K562 (cell line): ENCODE data around the gene PRKAR1B. TPM values are rescaled to one million over a fixed set of nuclear protein-coding genes. Genes with fewer than 3 reads are reported as not detected.
A peak's percentile ranks its signal among the peaks of the same experiment; 100 is the strongest.

Experiments
- AFF4 ChIP-seq: sonication (generic); formaldehyde crosslinking; IDR thresholded peaks from 2 replicates; pipeline ENCODE4 v1.8.0; 2023; ENCODE audit warnings: mild to moderate bottlenecking, missing genetic modification reagents
- ASH1L ChIP-seq: fragments of 450-650 bp; IDR thresholded peaks from 2 replicates; pipeline ENCODE4 v1.6.1; 2018; ENCODE audit warnings: borderline replicate concordance, mild to moderate bottlenecking, low read depth; ENCODE audit not compliant: partially characterized antibody
- POLR2B ChIP-seq: fragments of 450-650 bp; IDR thresholded peaks from 2 replicates; pipeline ENCODE4 v1.6.1; 2018; ENCODE audit warnings: low read depth; ENCODE audit not compliant: partially characterized antibody
- PTBP1 ChIP-seq: fragments of 200-400 bp; formaldehyde crosslinking; IDR thresholded peaks from 2 replicates; pipeline ENCODE4 v1.6.1; 2017; ENCODE audit warnings: low read depth, low read length
- RAD21 ChIP-seq, 2 experiments: fragments of 250-450 bp in 1 of 2; fragments of 450-650 bp in 1 of 2; sonication (Bioruptor Pico) in 1 of 2; formaldehyde crosslinking in 1 of 2; IDR thresholded peaks in 1 of 2; conservative IDR thresholded peaks in 1 of 2; 2 replicates each; pipeline versions ENCODE4 v1.4.0 to v1.8.0; 2020 to 2022; ENCODE audit warnings: mild to moderate bottlenecking in 2 of 2, moderate library complexity in 1 of 2
- polyA plus RNA-seq, 8 experiments: library from polyadenylated mRNA; depleted of rRNA in 4 of 8; stranded (reverse) in 5 of 8; unstranded in 3 of 8; fragments of >200 nt; fragmentation: Nextera tagmentation in 2 of 8; fragmentation: Illumina TruSeq in 1 of 8; extraction: Ambion mirVana in 2 of 8; extraction: Trizol in 1 of 8; gene quantifications; 2 replicates each; pipeline versions ENCODE4 v1.2.1 to v1.2.3, GENCODE V29; 2011 to 2014; ENCODE audit warnings: inconsistent platforms in 1 of 8, missing spikeins in 1 of 8
- total RNA-seq, 7 experiments: library from RNA; depleted of rRNA in 6 of 7; stranded (reverse); fragments of >200 nt in 6 of 7; fragmentation: Illumina TruSeq in 2 of 7; extraction: Trizol in 2 of 7; gene quantifications; 2 replicates each; pipeline versions ENCODE4 v1.2.1 to v1.2.3, GENCODE V29; 2011 to 2021; ENCODE audit warnings: low replicate concordance in 1 of 7
- TF ChIP-seq, protein P1 (sequence below): fragments of 450-650 bp; IDR thresholded peaks from 2 replicates; pipeline ENCODE4 v1.6.1; 2016; ENCODE audit warnings: mild to moderate bottlenecking, moderate library complexity
- TF ChIP-seq, protein P2 (sequence below): fragments of 200-800 bp; sonication (Bioruptor generic); IDR thresholded peaks from 2 replicates; pipeline ENCODE4 v1.6.1; 2017; ENCODE audit warnings: missing genetic modification characterization, missing compliant biosample characterization

The PRKAR1B gene
- total and polyA plus RNA-seq, 9 of the 15 experiments (the other 6 are each of a cell fraction or from before 2014, with no cell fraction given), result 0.99 to 30.5 (median 12.7) TPM

DNA sequence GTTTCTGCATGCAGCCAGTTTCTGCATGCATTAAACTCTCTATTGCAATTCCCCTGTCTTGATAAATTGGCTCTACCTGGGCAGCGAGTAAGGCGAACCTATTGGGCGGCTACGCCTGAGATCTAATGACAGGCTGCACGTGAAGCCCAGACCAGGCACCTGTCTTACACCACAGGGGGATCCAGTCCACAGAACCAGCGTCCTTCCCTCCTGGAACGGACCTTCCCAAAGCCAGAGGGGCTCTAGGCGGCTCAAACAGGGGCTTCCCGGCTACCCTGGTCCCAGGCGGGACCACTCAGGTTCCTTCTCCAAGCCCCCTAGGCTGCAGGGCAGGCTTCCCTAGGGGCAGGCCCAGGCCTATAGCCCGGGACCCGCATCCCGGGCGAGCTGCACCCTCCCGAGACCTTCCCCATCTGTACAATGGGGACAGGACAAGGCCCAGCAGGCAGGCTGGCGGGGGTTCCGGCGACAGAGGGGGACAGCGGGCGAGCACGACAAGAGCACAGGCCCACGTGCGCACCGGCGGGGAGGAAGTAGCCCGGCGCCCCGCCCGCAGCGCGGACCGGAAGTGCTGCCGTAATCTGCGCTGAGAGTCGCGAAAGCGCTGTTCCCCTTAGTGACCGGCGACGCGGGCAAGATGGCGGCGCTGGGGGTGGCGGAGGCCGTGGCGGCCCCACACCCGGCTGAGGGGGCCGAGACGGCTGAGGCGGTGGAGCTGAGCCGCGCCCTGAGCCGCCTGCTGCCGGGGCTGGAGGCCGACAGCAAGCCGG lies 812 bp downstream of the PRKAR1B start, which contains the start of gene DNAAF5 (continued):
- TF ChIP-seq, protein P1, sequence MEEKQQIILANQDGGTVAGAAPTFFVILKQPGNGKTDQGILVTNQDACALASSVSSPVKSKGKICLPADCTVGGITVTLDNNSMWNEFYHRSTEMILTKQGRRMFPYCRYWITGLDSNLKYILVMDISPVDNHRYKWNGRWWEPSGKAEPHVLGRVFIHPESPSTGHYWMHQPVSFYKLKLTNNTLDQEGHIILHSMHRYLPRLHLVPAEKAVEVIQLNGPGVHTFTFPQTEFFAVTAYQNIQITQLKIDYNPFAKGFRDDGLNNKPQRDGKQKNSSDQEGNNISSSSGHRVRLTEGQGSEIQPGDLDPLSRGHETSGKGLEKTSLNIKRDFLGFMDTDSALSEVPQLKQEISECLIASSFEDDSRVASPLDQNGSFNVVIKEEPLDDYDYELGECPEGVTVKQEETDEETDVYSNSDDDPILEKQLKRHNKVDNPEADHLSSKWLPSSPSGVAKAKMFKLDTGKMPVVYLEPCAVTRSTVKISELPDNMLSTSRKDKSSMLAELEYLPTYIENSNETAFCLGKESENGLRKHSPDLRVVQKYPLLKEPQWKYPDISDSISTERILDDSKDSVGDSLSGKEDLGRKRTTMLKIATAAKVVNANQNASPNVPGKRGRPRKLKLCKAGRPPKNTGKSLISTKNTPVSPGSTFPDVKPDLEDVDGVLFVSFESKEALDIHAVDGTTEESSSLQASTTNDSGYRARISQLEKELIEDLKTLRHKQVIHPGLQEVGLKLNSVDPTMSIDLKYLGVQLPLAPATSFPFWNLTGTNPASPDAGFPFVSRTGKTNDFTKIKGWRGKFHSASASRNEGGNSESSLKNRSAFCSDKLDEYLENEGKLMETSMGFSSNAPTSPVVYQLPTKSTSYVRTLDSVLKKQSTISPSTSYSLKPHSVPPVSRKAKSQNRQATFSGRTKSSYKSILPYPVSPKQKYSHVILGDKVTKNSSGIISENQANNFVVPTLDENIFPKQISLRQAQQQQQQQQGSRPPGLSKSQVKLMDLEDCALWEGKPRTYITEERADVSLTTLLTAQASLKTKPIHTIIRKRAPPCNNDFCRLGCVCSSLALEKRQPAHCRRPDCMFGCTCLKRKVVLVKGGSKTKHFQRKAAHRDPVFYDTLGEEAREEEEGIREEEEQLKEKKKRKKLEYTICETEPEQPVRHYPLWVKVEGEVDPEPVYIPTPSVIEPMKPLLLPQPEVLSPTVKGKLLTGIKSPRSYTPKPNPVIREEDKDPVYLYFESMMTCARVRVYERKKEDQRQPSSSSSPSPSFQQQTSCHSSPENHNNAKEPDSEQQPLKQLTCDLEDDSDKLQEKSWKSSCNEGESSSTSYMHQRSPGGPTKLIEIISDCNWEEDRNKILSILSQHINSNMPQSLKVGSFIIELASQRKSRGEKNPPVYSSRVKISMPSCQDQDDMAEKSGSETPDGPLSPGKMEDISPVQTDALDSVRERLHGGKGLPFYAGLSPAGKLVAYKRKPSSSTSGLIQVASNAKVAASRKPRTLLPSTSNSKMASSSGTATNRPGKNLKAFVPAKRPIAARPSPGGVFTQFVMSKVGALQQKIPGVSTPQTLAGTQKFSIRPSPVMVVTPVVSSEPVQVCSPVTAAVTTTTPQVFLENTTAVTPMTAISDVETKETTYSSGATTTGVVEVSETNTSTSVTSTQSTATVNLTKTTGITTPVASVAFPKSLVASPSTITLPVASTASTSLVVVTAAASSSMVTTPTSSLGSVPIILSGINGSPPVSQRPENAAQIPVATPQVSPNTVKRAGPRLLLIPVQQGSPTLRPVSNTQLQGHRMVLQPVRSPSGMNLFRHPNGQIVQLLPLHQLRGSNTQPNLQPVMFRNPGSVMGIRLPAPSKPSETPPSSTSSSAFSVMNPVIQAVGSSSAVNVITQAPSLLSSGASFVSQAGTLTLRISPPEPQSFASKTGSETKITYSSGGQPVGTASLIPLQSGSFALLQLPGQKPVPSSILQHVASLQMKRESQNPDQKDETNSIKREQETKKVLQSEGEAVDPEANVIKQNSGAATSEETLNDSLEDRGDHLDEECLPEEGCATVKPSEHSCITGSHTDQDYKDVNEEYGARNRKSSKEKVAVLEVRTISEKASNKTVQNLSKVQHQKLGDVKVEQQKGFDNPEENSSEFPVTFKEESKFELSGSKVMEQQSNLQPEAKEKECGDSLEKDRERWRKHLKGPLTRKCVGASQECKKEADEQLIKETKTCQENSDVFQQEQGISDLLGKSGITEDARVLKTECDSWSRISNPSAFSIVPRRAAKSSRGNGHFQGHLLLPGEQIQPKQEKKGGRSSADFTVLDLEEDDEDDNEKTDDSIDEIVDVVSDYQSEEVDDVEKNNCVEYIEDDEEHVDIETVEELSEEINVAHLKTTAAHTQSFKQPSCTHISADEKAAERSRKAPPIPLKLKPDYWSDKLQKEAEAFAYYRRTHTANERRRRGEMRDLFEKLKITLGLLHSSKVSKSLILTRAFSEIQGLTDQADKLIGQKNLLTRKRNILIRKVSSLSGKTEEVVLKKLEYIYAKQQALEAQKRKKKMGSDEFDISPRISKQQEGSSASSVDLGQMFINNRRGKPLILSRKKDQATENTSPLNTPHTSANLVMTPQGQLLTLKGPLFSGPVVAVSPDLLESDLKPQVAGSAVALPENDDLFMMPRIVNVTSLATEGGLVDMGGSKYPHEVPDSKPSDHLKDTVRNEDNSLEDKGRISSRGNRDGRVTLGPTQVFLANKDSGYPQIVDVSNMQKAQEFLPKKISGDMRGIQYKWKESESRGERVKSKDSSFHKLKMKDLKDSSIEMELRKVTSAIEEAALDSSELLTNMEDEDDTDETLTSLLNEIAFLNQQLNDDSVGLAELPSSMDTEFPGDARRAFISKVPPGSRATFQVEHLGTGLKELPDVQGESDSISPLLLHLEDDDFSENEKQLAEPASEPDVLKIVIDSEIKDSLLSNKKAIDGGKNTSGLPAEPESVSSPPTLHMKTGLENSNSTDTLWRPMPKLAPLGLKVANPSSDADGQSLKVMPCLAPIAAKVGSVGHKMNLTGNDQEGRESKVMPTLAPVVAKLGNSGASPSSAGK, result peak; percentile 94
- TF ChIP-seq AFF4 (CRISPR knock-in tag), result 0 out of 2 replicates have a peak, but pooled peaks have one; percentile 43
- peak; percentile 52; the same call in 1 of the 2 replicates for TF ChIP-seq PTBP1
- TF ChIP-seq ASH1L, result no peak
- peak; percentile 45 for TF ChIP-seq POLR2B
- TF ChIP-seq, protein P2, sequence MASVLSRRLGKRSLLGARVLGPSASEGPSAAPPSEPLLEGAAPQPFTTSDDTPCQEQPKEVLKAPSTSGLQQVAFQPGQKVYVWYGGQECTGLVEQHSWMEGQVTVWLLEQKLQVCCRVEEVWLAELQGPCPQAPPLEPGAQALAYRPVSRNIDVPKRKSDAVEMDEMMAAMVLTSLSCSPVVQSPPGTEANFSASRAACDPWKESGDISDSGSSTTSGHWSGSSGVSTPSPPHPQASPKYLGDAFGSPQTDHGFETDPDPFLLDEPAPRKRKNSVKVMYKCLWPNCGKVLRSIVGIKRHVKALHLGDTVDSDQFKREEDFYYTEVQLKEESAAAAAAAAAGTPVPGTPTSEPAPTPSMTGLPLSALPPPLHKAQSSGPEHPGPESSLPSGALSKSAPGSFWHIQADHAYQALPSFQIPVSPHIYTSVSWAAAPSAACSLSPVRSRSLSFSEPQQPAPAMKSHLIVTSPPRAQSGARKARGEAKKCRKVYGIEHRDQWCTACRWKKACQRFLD (CRISPR knock-in tag), result peak; percentile 68
- TF ChIP-seq RAD21 (CRISPR knock-in tag; conservative IDR thresholded peaks at IDR 0.05 in 1 of 2, IDR thresholded peaks at IDR 0.05 in 1 of 2), result no peak
